WERI-Rb-1 (cell line): ENCODE measurements around the gene GGT5.
A peak's percentile ranks its signal among the peaks of the same experiment; 100 is the strongest.
"Not testable (repeated sequence)": the region's sequence is repeated elsewhere in the genome, so short reads cannot be mapped to it uniquely, and the experiment has no call there.

Source experiments
- DNase-seq: peaks from one replicate; pipeline ENCODE4 v3.0.0-alpha.2; 2020
- H3K27ac ChIP-seq: fragments of 250-450 bp; sonication (Bioruptor Pico); 2 replicates; pipeline ENCODE4 v1.5.1; 2020; ENCODE audit warnings: mild to moderate bottlenecking, moderate library complexity
- H3K27me3 ChIP-seq: fragments of 250-450 bp; sonication (Bioruptor Pico); 2 replicates; pipeline ENCODE4 v1.5.1; 2021; ENCODE audit warnings: mild to moderate bottlenecking, low read depth, moderate library complexity; ENCODE audit not compliant: insufficient read depth, severe bottlenecking
- H3K36me3 ChIP-seq: fragments of 250-450 bp; sonication (Bioruptor Pico); 2 replicates; pipeline ENCODE4 v1.5.1; 2020; ENCODE audit warnings: mild to moderate bottlenecking, moderate library complexity
- H3K4me3 ChIP-seq: 2 replicates; pipeline ENCODE4 v1.5.1; 2011; ENCODE audit warnings: low read depth, mild to moderate bottlenecking, control low read depth, low read length
- H3K9me3 ChIP-seq: fragments of 250-450 bp; sonication (Bioruptor Pico); 2 replicates; pipeline ENCODE4 v1.5.1; 2021; ENCODE audit warnings: mild to moderate bottlenecking, moderate library complexity; ENCODE audit not compliant: severe bottlenecking
- CTCF ChIP-seq: IDR thresholded peaks from 2 replicates; pipeline ENCODE4 v1.5.1; 2011; ENCODE audit warnings: low read depth, mild to moderate bottlenecking, control low read depth, inconsistent platforms, low read length

Gene GGT5, protein sequence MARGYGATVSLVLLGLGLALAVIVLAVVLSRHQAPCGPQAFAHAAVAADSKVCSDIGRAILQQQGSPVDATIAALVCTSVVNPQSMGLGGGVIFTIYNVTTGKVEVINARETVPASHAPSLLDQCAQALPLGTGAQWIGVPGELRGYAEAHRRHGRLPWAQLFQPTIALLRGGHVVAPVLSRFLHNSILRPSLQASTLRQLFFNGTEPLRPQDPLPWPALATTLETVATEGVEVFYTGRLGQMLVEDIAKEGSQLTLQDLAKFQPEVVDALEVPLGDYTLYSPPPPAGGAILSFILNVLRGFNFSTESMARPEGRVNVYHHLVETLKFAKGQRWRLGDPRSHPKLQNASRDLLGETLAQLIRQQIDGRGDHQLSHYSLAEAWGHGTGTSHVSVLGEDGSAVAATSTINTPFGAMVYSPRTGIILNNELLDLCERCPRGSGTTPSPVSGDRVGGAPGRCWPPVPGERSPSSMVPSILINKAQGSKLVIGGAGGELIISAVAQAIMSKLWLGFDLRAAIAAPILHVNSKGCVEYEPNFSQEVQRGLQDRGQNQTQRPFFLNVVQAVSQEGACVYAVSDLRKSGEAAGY

DNA sequence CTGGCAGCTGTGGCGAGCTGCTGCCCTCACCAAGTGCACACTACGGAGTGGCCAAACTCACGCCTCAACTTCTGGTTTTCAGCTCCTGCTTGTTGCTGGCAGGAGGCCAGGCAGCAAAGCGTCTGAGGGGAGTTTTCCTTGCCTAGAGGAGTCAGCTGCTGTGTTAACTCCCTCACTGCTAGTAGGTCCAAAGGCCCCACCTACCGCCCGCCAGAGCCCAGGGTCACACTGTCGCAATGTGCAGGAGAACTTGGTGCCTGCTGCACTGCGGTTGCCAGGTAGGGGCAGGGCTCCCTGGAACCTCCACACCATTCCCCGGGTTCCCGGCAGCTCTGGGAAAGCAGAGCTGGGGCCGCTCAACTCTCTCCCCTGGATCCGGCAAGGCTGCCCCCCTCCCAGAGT is at the start of gene GGT5:
Gene GGT5, minus strand, starts transcription at position 53 of the 402 bp plus-strand sequence. CDS start 357 bp downstream, outside the sequence.
- H3K4me3 ChIP-seq, H3K9me3 ChIP-seq, H3K27me3 ChIP-seq, DNase-seq, H3K36me3 ChIP-seq: not testable (repeated sequence)
- peak within 1 kb of the TSS; percentile 86 for H3K27ac ChIP-seq

DNA sequence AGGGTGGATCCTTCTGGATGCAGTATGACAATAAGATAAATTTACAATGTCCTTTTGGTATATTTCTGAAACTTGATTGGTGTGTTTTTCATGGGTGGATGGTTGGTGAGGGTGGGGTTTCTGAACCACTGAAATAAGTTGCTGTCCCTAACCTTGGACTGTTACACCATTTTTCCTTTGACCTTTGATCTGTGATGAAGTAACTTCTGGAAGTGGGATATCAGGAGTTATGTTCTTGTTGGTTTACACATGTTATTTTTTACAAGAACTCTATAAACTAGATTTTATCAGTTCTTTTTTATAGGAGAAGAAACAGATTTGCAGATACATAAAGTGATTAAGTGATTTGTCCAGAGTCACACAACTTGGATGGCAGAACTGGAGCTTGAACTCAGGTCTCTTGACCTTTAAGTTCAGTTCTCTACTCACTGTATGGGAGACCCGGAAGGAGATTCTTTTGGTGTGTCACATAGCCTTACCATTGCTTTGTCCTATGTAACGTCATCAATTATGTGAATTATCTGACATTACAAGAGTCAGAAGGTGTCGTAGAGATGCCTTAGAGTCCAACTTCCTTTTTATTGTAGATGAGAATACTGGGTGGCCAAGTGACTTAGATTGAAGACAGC is 47.4 kb upstream of the GGT5 start:
- DNase-seq, H3K4me3 ChIP-seq, H3K36me3 ChIP-seq, H3K27me3 ChIP-seq, H3K27ac ChIP-seq, H3K9me3 ChIP-seq: not testable (repeated sequence)

GRCh38 chr22:24291515-24292201 is 46.8 kb upstream of the GGT5 start:
- DNase-seq = no peak
- H3K27ac ChIP-seq = no peak overlapping the region
- TF ChIP-seq CTCF = no peak
- no peaks in the 10 kb centered on the region for H3K27me3 ChIP-seq
- no peaks in the 10 kb centered on the region for H3K9me3 ChIP-seq
- no peak overlapping the region for H3K4me3 ChIP-seq
- no peaks in the 10 kb centered on the region; the same call in 1 of the 2 replicates for H3K36me3 ChIP-seq

DNA sequence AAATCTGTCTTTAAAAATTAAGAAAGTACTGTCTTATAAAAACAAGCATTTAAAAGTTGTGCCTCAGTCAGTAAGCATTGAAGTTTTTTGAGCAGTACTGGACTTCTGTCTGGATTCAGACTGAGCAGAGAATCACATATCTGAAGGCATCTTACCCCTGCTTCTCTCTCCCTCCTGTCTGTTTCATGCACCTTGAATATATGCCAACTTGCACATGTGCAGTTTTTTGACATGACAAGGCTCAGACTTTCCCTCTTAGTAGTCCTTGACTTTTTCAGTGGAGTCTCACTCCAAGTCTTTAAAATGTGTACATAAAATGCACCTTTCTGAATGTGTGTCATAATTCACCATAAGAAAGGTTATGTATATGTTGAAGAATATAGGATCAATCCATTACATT is 45.6 kb upstream of the GGT5 start:
- no peaks in the 10 kb centered on the region for H3K27me3 ChIP-seq
- no peak overlapping the region for H3K27ac ChIP-seq
- no peak for DNase-seq
- no peak overlapping the region for H3K4me3 ChIP-seq
- no peak for TF ChIP-seq CTCF
- peaks cover 7% of the 10 kb centered on the region; the same call in 1 of the 2 replicates for H3K36me3 ChIP-seq
- no peaks in the 10 kb centered on the region for H3K9me3 ChIP-seq

- Histone ChIP-seq H3K36me3 (peaks cover 7% of the 10 kb centered on the region; the same call in 1 of the 2 replicates), H3K27ac (no peak overlapping the region), H3K9me3 (no peaks in the 10 kb centered on the region), H3K4me3 (no peak overlapping the region), H3K27me3 (no peaks in the 10 kb centered on the region)
- no peak for TF ChIP-seq CTCF
- peak; percentile 42 for DNase-seq
Measured at GRCh38 chr22:24289741-24290163, 44.9 kb upstream of the GGT5 start.

DNA sequence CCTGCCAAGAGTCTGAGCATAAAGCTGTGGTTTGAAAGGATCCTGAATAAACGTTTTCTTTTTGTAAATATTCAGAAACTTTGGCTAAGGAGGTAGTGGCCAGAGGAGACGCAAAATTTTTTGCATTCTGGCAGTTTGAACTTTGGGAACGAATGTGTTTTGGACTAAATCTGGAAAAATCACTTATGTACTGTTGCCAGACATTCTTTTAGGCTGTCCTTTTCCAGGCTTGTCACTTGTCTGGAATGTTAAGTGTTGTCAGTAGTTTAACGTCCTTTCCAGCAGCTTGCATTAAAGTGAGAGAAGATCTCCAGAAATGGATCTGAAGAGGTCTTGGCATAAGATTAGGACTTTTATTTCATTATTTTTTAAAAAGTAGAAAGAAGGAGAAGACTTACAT is 44.2 kb upstream of the GGT5 start:
- Histone ChIP-seq H3K9me3 (no peaks in the 10 kb centered on the region), H3K27me3 (no peaks in the 10 kb centered on the region), H3K36me3 (peaks cover 7% of the 10 kb centered on the region; the same call in 1 of the 2 replicates), H3K27ac (no peak overlapping the region), H3K4me3 (no peak overlapping the region)
- DNase-seq = no peak
- TF ChIP-seq CTCF = no peak

DNA sequence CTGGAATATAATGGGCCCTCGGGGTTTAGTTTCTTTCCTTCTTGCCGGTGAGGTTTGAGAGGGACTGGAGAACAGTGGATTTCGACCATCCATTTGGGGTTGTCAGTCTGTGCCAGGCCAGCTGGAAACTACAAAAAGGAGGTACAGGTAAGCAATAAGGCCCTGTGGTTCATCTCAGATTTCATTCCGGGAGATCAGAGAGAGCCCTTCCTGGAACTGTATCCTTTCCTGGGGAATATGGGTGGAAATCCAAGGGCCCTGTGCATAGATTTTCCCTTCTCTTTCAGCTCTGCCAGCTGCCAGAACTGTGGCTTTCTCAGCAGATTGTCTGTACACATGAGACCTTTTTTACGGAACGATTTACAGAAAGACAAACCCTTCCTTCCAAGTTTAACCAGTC is 42.9 kb upstream of the GGT5 start:
- H3K9me3 ChIP-seq, DNase-seq, H3K36me3 ChIP-seq, H3K4me3 ChIP-seq, H3K27ac ChIP-seq, H3K27me3 ChIP-seq: not testable (repeated sequence)

- H3K36me3 ChIP-seq, DNase-seq, H3K27ac ChIP-seq, H3K4me3 ChIP-seq, H3K9me3 ChIP-seq, H3K27me3 ChIP-seq: not testable (repeated sequence)
Measured at GRCh38 chr22:24287212-24287611, 42.3 kb upstream of the GGT5 start.
